ENCODE results near the gene STOML3. TPM values are rescaled to one million over a fixed set of nuclear protein-coding genes. Genes with fewer than 3 reads are reported as not detected.

Gene STOML3
- total and polyA plus RNA-seq, 2 of the 8 experiments (the other 6 are each of a cell fraction or from before 2014, with no cell fraction given), result 0.06 TPM; not detected in 1

DNA sequence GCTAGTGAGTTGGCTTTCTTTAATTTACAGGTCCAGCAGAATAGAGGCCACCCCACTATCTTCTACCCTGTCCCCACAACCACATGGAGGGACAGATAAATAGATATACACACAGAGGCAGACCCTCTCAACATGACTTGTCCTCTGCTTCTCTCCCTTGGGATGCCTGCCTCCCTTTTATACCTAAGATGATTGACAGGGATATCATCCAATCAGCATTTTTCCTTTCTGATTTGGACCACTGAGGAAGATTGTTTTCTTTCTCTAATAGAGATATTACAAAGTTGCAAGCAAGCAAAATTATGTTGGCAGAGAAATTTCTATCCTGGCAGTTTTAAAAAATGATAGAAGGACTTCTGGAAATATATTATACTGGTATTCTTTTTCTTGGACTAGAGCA, 35.8 kb downstream of the STOML3 start (continued):
- TF ChIP-seq KDM1A (IDR thresholded peaks at IDR 0.05; ENCODE audit: borderline replicate concordance, low read length) (no peak), TAF7 (optimal IDR thresholded peaks at IDR 0.05; ENCODE audit: borderline replicate concordance, low read depth, low read length) (no peak), SRF (IDR thresholded peaks at IDR 0.05; ENCODE audit: low read depth, low read length) (no peak), POU5F1 (IDR thresholded peaks at IDR 0.05; ENCODE audit: low read depth, low read length) (no peak), PHF8 (conservative IDR thresholded peaks at IDR 0.05; ENCODE audit: low read depth, low read length) (no peak), JUND (IDR thresholded peaks at IDR 0.05; ENCODE audit: low read length) (no peak)
